ENCODE results near the gene RAB8A. TPM values are rescaled to one million over a fixed set of nuclear protein-coding genes. Genes with fewer than 3 reads are reported as not detected.

The RAB8A gene
- total RNA-seq, 1 experiment from 2014 or later: 74.0 TPM

- TF ChIP-seq HMGXB4 (CRISPR knock-in tag; IDR thresholded peaks at IDR 0.05) (no peak), SP1 (CRISPR knock-in tag; conservative IDR thresholded peaks at IDR 0.05) (no peak), TCF7 (CRISPR knock-in tag; IDR thresholded peaks at IDR 0.05; ENCODE audit: low read depth) (no peak), PREB (CRISPR knock-in tag; IDR thresholded peaks at IDR 0.05; ENCODE audit: borderline replicate concordance) (no peak), SOX15 (CRISPR knock-in tag; IDR thresholded peaks at IDR 0.05) (no peak), USF1 (CRISPR knock-in tag; IDR thresholded peaks at IDR 0.05) (no peak), ATF1 (CRISPR knock-in tag; IDR thresholded peaks at IDR 0.05) (no peak)
These were observed 38.2 kb upstream of the RAB8A start (continued) for GRCh38 chr19:16073481-16073880.

- Mint-ChIP-seq H3K36me3 (peaks cover 5% of the 10 kb centered on the region; the same call in 1 of the 2 replicates), H3K9me3 (no peaks in the 10 kb centered on the region), H3K27me3 (ENCODE audit: low read depth) (no peaks in the 10 kb centered on the region), H3K4me3 (no peak overlapping the region), H3K27ac (peak overlapping the region; percentile 73), H3K4me1 (peaks cover 36% of the 10 kb centered on the region)
- POLR2A ChIA-PET: interaction anchor here (0.8 to 0.9 kb wide), 2 partner anchors 11 to 13 kb away, joined by 3 read pairs; no protein-coding TSS in a partner anchor
- DNase-seq (ENCODE audit: low spot score) (no peak), ATAC-seq (no peak)
- TF ChIP-seq, protein P1, sequence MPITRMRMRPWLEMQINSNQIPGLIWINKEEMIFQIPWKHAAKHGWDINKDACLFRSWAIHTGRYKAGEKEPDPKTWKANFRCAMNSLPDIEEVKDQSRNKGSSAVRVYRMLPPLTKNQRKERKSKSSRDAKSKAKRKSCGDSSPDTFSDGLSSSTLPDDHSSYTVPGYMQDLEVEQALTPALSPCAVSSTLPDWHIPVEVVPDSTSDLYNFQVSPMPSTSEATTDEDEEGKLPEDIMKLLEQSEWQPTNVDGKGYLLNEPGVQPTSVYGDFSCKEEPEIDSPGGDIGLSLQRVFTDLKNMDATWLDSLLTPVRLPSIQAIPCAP (CRISPR knock-in tag; IDR thresholded peaks at IDR 0.05): no peak
- TF ChIP-seq, protein P2, sequence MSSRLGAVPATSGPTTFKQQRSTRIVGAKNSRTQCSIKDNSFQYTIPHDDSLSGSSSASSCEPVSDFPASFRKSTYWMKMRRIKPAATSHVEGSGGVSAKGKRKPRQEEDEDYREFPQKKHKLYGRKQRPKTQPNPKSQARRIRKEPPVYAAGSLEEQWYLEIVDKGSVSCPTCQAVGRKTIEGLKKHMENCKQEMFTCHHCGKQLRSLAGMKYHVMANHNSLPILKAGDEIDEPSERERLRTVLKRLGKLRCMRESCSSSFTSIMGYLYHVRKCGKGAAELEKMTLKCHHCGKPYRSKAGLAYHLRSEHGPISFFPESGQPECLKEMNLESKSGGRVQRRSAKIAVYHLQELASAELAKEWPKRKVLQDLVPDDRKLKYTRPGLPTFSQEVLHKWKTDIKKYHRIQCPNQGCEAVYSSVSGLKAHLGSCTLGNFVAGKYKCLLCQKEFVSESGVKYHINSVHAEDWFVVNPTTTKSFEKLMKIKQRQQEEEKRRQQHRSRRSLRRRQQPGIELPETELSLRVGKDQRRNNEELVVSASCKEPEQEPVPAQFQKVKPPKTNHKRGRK (CRISPR knock-in tag; IDR thresholded peaks at IDR 0.05; ENCODE audit: borderline replicate concordance): no peak
- TF ChIP-seq ERG (CRISPR knock-in tag; IDR thresholded peaks at IDR 0.05) (no peak), GRHL2 (CRISPR knock-in tag; IDR thresholded peaks at IDR 0.05; ENCODE audit: insufficient replicate concordance, severe bottlenecking) (no peak), TP53 (CRISPR knock-in tag; IDR thresholded peaks at IDR 0.05) (no peak), ATF2 (CRISPR knock-in tag; IDR thresholded peaks at IDR 0.05; ENCODE audit: borderline replicate concordance, low read depth) (no peak), ETV6 (CRISPR knock-in tag; IDR thresholded peaks at IDR 0.05) (no peak), IRF2 (CRISPR knock-in tag; IDR thresholded peaks at IDR 0.05; ENCODE audit: borderline replicate concordance, low read depth) (no peak), AFF4 (CRISPR knock-in tag; IDR thresholded peaks at IDR 0.05; ENCODE audit: borderline replicate concordance) (no peak), SMAD3 (CRISPR knock-in tag; IDR thresholded peaks at IDR 0.05; ENCODE audit: borderline replicate concordance) (no peak), KAT7 (CRISPR knock-in tag; IDR thresholded peaks at IDR 0.05; ENCODE audit: borderline replicate concordance) (no peak), RORB (CRISPR knock-in tag; IDR thresholded peaks at IDR 0.05) (no peak), FOXP1 (CRISPR knock-in tag; IDR thresholded peaks at IDR 0.05; ENCODE audit: borderline replicate concordance) (no peak)
- CTCF ChIA-PET: interaction anchor here (0.6 to 8.9 kb wide), 7 partner anchors 12 to 1312 kb away, joined by 3 to 100 read pairs (median 5); partner anchors contain the start of gene FAM32A
These were observed 37.7 kb upstream of the RAB8A start for GRCh38 chr19:16073988-16074387.

Measured in WTC11 (cell line).